Activated CD4-positive, alpha-beta T cell treated with anti-CD3 and anti-CD28 coated beads for 1 hour (primary cell): ENCODE results near the gene PTPN9.
"Not testable (repeated sequence)": the region's sequence is repeated elsewhere in the genome, so short reads cannot be mapped to it uniquely, and the experiment has no call there.

Experiments used
- DNase-seq: peaks from one replicate; pipeline ENCODE4 v3.0.0-alpha.2; 2020

The PTPN9 gene

GRCh38 chr15:75451674-75452363 is 127.3 kb downstream of the PTPN9 start, which contains the start of gene SIN3A:
SIN3A (minus strand) TSS chr15:75451690; CDS start chr15:75430375, 21,315 bp downstream.
- peak; percentile 98 for DNase-seq

DNA sequence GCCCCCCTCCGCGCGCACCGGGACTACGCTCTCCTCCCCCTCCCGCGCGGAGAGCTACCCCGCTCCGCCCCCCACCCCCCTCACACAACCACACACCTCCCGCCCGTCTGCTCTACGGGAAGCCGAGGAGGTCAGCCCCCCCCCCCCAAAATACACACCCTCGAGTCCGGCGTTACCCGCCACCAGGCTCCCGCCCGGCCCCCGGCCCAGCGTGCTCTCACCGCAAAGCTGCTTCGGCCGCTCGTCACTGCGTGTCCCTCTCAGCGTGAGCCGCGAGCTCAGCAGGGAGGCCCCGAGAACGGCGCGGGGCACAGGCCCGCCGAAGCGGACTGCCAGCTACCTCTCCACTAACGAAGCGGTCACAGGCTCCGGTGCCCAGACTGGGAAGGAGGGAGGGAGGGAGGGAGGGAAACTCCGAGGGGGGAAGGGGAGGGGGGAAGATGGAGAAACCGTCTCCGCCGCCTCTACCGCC is 127.9 kb downstream of the PTPN9 start:
- no peak for DNase-seq

DNA sequence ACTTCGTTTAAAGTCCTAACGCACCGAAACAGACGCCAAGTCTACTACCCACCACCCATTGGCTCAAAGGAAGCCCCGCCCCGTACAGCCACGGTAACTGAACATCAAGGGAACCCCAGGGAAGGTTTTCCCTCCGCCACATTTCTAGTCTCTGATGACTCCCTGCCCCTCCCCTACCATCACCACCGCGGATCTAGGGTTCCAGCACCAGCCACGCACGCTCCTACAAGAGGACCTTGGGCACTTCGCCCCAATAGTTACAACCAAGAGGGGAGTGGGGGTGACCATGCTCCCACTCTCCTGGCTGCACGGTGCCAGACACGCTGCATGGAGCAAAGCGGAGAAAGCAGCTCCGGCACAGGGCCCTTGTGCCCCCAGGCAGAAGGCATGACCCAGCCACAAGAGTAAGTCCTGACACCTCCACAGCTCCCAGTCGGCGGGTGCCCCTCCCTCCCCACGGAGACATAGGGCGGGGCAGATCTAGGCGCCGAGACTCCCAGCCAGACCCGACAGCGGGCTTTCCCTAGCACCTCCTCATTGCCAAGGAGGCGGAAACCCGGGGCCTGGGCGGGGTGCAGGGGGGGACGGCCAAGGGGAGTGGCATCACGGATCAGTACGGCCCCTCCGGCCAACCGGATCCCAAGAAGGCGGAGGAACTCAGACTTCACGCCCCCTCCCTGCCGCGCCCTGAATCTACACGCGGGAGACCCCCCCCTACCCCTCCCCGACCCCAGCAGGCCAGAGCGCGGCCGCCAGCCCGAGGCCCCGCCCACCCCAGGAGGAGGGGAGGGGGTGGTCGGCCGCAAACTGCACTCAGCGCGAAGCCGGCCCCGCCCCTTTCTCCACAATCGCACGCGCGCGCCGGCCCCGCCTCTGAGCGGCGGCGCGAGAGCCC is 128.6 kb downstream of the PTPN9 start:
- peak; percentile 91 for DNase-seq

GRCh38 chr15:75449585-75450306 is 129.4 kb downstream of the PTPN9 start:
- no peak for DNase-seq

DNA sequence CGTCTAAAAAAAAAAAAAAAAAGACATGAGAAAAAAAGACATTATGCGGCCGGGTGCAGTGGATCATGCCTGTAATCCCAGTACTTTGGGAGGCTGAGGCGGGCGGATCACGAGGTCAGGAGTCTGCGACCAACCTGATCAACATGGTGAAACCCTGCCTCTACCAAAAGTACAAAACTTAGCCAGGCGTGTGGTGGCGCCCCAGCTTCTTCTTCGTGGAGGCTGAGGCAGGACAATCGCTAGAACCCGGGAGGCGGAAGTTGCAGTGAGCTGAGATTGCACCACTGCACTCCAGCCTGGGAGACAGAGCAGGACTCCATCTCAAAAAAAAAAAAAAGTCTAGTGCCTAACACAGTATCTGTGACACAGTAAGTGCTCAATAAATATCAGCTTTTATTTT is 130.9 kb downstream of the PTPN9 start:
- DNase-seq = not testable (repeated sequence)

DNA sequence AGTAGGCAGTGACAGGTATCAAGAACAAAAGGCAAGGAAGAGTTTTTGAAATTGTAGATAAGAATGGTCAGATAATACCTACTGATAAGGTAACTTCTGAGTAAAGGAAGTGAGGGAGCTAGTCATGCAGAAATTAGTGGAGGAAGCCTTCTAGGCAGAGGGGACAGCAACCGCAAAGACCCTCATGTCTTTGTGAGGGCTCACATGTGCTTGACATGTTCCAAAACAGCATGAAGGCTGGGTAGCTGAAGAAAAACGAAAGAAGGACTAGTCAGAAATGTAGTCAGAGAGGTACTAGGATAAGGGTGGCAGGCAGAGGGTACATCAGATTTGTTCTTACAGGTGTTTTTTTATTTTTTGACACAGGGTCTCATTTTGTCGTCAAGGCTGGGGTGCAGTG is 133.0 kb downstream of the PTPN9 start:
- no peak for DNase-seq

- DNase-seq = not testable (repeated sequence)
These were observed 133.8 kb downstream of the PTPN9 start for GRCh38 chr15:75445324-75445723.

- not testable (repeated sequence) for DNase-seq
These were observed 135.1 kb downstream of the PTPN9 start for GRCh38 chr15:75443972-75444453.

- no peak for DNase-seq
These were observed 141.4 kb downstream of the PTPN9 start for GRCh38 chr15:75437721-75438120.

DNA sequence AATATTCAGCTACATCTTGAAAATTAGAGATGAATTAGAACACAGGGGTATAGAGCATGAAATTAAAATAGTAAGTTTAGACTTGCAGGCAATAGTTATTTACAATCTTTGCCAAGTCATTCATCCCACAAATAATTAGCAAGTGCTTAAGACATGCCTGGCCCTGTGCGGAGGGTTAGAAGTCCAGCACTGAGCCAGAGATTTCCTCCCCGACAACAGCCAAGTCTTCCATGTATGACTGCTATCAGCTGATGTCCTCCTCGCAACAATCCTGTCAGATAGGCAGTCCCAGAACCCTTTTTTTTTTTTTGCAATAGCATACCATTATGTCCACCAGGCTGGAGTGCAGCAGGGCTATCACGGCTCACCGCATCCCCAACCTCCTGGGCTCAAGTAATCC is 142.2 kb downstream of the PTPN9 start:
- no peak for DNase-seq

GRCh38 chr15:75431682-75432081 is 147.4 kb downstream of the PTPN9 start:
- no peak for DNase-seq

DNA sequence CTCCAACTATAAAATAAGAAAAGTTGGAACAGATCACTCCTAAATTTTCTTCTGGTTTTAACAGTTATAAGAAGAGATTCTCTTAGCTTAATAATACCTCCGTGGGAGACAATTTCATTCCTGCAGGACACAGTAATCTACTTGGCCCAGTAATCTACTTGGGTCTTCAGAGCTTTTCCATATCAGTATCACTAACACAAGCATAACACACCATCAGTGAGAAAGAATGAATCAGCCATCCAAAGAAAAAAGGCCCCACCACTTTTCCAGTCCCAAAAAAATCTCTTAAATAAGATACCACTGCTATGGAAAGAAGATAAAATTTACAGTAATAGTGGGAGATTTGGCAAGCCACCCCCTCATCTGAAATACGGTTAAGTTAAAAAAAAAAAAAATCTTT is 147.8 kb downstream of the PTPN9 start:
- no peak for DNase-seq

DNA sequence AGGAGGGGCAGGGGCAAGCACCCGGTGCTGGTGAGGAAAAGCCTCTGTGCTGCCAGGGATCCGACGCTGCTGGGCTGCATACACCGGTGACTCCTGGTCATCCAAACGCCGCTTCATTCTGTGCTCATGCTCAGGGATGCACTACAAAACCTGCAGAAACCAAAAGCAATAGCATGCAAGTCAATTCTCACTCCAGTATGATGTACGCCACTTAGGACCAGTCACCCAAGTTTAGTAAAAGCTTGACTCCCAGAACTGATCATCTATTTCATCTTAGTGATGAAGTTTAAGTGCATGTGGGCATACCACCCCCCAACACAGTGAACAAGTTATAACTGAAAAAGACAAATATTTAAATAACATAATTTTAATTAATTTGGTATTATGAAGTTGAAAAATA is 148.9 kb downstream of the PTPN9 start:
- DNase-seq = no peak

DNA sequence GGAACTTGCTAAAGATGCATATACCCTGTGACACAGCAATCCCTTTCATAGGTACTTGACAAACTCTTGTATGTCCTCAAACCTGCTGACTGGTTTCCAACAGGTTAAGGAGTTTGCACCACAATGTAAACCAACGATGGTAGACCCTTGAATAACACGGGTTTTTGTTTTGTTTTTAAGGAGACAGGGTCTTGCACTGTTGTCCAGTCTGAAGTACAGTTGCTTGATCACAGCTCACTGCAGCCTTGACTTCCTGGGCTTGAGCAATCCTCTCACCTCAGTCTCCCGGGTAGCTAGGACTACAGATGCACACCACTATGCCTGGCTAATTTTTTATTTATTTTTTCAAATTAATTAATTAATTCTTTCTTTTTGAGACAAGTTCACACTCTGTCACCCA is 151.0 kb downstream of the PTPN9 start:
- DNase-seq = no peak

GRCh38 chr15:75425966-75426500 is 153.1 kb downstream of the PTPN9 start:
- no peak for DNase-seq

DNA sequence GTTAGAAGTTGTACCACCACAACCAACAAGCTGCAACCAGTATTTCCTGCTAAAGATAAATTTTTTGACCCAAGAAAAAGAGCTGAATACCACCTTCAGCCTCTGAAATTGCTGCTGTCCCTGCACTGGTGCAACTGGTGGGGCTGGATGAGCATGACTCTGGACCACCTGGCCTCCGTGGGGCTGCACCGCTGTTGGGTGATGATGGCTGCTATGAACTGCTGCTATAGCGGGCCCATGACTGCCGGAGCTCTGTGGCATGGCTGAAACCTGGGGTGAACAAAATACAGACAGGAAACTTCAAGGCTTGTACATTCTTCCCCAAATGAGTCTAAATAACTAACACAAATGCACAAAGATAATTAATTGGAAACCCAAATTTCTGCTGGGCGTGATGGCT is 156.6 kb downstream of the PTPN9 start:
- DNase-seq = no peak

DNA sequence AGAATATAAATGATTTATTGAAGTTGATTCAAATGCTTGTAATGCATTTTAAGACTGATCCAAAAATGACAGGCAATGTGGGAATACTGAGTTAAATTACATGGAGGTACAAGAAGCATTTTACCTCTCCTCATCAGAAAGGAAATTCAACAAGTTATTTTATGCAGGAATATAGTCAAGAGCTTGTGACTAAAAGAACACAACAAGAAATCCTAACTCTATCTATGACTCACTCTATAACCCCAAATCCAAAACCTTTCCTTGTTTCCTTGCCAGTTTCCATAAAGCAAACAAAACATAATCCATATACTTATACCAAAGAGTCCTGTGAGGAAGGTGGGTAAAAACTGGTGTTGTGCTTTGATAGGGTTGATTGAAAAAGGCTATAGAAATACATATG is 158.4 kb downstream of the PTPN9 start:
- DNase-seq = no peak

GRCh38 chr15:75416584-75416983 is 162.5 kb downstream of the PTPN9 start:
- no peak for DNase-seq
